AG04450 (cell line): ENCODE measurements around the gene ADORA1. TPM values are rescaled to one million over a fixed set of nuclear protein-coding genes. Genes with fewer than 3 reads are reported as not detected.

ENCODE experiments used
- CTCF ChIA-PET: fragments of 300-600, 350-600 bp; formaldehyde crosslinking; extraction: SDS; loops from one replicate; lab custom pipeline; 2022; ENCODE audit warnings: antibody characterized with exemption, inconsistent platforms; lab: Charles Lee
- POLR2A ChIA-PET: fragments of 350-600 bp; formaldehyde crosslinking; extraction: SDS; loops from one replicate; lab custom pipeline; 2021; ENCODE audit warnings: antibody characterized with exemption, inconsistent platforms; lab: Yijun Ruan, JAX
- DNase-seq: peaks from one replicate; pipeline ENCODE4 v3.0.0-alpha.2; 2011; ENCODE audit warnings: low read depth, low spot score
- H3K27ac ChIP-seq: one replicate; pipeline ENCODE4 v1.5.1; 2012; ENCODE audit warnings: low read depth, low read length, control low read depth
- H3K27me3 ChIP-seq: one replicate; pipeline ENCODE4 v1.6.0; 2012; ENCODE audit warnings: low read length; ENCODE audit not compliant: control insufficient read depth, insufficient read depth
- H3K4me3 ChIP-seq: 2 replicates; pipeline ENCODE4 v1.5.1; 2011; ENCODE audit warnings: mild to moderate bottlenecking, low read depth, low read length, control low read depth
- H3K9me3 ChIP-seq: 2 replicates; pipeline ENCODE4 v1.5.1; 2012; ENCODE audit warnings: low read length; ENCODE audit not compliant: control insufficient read depth, insufficient read depth
- polyA plus RNA-seq: library from polyadenylated mRNA; depleted of rRNA; stranded (reverse); fragments of >200 nt; gene quantifications from 2 replicates; pipeline ENCODE4 v1.2.3, GENCODE V29; 2011
- TF ChIP-seq, protein P1 (sequence below): IDR thresholded peaks from 2 replicates; pipeline ENCODE4 v1.5.1; 2011; ENCODE audit warnings: low read depth, low read length, control low read depth, inconsistent platforms

The ADORA1 gene
- polyA plus RNA-seq, 1 experiment: 1.7 TPM

DNA sequence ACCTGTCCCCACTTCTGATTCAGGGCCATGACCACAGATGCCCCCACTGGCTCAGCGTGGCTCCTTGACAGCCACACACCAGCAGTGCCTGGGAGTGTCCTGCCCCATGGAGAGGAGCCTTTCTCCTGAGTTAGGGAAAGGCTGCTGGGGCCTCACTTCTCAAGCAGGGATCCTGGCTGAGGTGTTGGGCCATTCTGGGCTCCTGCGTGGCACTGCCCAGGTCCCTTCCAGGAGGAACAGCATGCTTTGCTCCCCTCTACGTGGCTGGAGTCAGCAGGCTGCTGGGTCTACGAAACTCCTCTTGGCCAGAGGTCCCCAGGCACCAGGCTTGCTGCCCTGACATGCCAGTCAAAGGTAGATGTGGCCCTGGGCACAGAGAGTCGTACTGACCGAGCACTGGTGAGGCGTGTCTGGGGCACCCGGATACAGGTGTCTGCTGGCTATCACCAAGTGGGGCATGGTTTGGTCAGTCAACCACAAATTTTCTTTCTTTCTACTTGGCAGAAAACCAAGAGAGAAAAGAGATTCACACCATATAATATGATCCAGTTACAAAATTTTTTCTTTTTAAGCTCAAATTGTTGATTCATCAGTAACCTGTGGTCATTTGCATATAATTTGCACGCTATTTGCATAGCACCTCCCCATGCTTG is 4.1 kb downstream of the ADORA1 start:
- H3K4me3 ChIP-seq: no peak overlapping the region
- ChIA-PET CTCF (interaction anchor here (1.3 to 5.6 kb wide), 3 partner anchors 13 to 84 kb away, joined by 7 to 24 read pairs (median 9); no protein-coding TSS in a partner anchor), POLR2A (no interaction called here)
- no peak for DNase-seq
- H3K9me3 ChIP-seq: no peaks in the 10 kb centered on the region; the same call in 1 of the 2 replicates
- H3K27me3 ChIP-seq: peaks cover 33% of the 10 kb centered on the region
- H3K27ac ChIP-seq: no peak overlapping the region
- TF ChIP-seq, protein P1, sequence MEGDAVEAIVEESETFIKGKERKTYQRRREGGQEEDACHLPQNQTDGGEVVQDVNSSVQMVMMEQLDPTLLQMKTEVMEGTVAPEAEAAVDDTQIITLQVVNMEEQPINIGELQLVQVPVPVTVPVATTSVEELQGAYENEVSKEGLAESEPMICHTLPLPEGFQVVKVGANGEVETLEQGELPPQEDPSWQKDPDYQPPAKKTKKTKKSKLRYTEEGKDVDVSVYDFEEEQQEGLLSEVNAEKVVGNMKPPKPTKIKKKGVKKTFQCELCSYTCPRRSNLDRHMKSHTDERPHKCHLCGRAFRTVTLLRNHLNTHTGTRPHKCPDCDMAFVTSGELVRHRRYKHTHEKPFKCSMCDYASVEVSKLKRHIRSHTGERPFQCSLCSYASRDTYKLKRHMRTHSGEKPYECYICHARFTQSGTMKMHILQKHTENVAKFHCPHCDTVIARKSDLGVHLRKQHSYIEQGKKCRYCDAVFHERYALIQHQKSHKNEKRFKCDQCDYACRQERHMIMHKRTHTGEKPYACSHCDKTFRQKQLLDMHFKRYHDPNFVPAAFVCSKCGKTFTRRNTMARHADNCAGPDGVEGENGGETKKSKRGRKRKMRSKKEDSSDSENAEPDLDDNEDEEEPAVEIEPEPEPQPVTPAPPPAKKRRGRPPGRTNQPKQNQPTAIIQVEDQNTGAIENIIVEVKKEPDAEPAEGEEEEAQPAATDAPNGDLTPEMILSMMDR: no peak

DNA sequence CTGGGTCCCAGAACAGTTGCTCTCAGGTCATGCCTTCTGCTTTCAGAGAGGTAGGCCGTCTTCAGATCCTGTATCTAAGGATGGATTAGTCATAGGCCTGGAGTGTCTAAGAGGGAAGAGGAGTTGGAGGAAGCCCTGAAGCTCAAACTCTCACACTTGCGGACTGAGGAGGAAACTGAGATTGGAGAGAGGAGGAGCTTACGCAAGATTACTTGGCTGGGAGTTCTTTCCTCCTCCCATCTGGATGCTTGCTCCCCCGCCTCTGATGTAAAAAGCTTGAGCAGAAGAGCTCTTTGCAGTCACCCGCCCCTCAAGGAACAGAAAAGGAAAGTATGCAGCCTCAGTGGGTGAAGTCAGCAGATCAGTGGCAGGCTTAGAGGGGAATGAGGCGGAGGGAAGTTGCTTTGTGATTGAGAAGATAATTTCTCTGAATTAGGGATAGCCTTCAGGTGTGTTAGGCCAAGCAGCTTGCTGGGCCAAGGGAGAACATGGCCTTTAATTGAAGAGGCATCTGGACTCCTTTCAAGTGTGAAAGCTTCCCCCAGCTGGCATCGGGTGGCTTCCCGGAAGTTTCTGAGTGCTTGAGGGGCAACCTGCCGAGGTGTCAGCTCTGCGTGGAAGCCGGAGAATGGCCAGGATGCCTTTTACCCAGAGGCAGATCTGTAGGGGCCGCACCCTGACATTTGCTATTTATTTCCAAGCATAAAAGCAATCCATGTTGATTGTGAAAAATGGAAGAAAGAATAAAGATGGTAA is 6.6 kb downstream of the ADORA1 start:
- Histone ChIP-seq H3K27me3 (peaks cover 33% of the 10 kb centered on the region), H3K9me3 (no peaks in the 10 kb centered on the region), H3K4me3 (no peak overlapping the region), H3K27ac (no peak overlapping the region)
- TF ChIP-seq, protein P1: no peak
- CTCF ChIA-PET: interaction anchor here (1.4 to 5.6 kb wide), 2 partner anchors 13 to 16 kb away, joined by 3 to 24 read pairs; no protein-coding TSS in a partner anchor
- POLR2A ChIA-PET: no interaction called here
- DNase-seq: no peak

DNA sequence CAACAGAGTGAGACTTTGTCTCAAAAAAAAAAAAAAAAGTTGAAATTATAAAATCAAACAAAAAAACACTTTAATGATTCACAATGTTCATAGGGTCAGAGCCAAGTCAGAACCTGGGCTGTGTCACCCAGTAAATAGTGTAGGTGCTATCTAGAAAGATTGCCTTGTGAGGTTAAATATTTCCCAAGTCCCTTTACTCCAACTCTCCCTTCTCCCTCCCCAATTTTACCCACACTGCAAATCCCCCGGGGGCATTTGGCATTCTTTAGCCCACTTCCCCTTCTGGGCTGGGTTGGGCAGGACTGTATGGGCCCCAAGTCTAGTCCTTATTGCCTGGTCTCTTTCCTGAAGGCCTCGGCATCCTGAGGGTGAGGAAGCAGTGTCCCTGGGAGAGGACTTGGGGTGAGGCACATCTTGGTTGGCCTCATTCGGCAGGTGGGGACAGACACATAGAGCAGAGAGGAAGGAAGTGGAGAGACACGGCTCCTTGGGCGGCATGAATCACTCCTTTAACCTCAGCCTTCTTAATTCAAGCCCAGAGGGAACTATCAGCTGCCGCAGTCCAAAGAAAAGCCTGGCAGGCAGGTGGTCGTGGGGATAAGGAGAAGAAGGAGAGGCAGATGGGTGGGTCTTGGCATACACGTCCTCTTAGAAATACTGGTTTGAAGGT is 8.2 kb downstream of the ADORA1 start:
- no peak overlapping the region for H3K4me3 ChIP-seq
- TF ChIP-seq, protein P1: no peak
- no peak for DNase-seq
- no peaks in the 10 kb centered on the region for H3K9me3 ChIP-seq
- POLR2A ChIA-PET: no interaction called here
- H3K27ac ChIP-seq: no peak overlapping the region
- H3K27me3 ChIP-seq: peaks cover 35% of the 10 kb centered on the region
- CTCF ChIA-PET: interaction anchor here (5.6 kb wide), 1 partner anchor 17 kb away, joined by 24 read pairs; no protein-coding TSS in a partner anchor

DNA sequence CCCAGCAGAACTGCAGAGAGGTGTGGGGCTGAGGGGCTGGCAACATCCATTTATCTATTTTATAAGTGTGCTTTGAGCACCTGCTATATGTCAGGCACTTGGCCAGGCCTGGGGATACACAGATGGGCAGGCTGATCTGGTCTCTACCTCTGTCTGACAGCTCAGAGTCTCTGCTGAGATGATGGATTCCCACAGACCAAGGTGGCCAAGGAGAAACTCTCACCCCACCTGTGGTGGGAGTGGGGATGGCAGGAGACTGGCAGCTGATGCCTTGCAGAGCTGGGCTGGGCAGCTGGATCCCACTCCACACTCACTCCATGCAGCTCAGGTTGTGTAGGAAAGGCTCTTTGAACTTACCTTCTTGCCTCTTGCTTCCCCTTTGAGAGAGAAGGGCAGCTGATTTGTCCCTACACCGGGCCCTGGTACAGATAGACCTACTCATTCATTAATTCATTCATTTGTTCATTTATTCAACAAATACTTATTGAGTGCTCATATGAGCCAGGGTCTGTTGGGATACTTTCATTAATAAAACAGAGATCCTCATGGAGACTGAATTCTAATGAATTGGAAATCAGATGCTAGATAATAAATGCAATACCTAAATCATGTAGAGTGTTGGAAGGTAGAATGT is 9.0 kb downstream of the ADORA1 start:
- Histone ChIP-seq H3K9me3 (no peaks in the 10 kb centered on the region), H3K27ac (no peak overlapping the region), H3K27me3 (peaks cover 39% of the 10 kb centered on the region), H3K4me3 (no peak overlapping the region)
- CTCF ChIA-PET: interaction anchor here (5.6 kb wide), 1 partner anchor 18 kb away, joined by 24 read pairs; no protein-coding TSS in a partner anchor
- DNase-seq: no peak
- POLR2A ChIA-PET: no interaction called here
- TF ChIP-seq, protein P1: no peak
